DOHH2 (cell line): Measurements from ENCODE around the gene LRP10.

Experiments
- EZH2phosphoT487 ChIP-seq: fragments of 200-600 bp; sonication (generic); IDR thresholded peaks from 2 replicates; pipeline ENCODE4 v1.6.1; 2017; ENCODE audit warnings: borderline replicate concordance, mild to moderate bottlenecking, antibody characterized with exemption, low read length, moderate library complexity, mixed read lengths
- TF ChIP-seq, protein P1 (sequence below): fragments of 200-600 bp; sonication (generic); IDR thresholded peaks from one replicate; pipeline ENCODE4 v1.5.1; 2014; ENCODE audit warnings: antibody characterized with exemption, mild to moderate bottlenecking, low read depth, low read length; ENCODE audit not compliant: poor library complexity, severe bottlenecking

DNA sequence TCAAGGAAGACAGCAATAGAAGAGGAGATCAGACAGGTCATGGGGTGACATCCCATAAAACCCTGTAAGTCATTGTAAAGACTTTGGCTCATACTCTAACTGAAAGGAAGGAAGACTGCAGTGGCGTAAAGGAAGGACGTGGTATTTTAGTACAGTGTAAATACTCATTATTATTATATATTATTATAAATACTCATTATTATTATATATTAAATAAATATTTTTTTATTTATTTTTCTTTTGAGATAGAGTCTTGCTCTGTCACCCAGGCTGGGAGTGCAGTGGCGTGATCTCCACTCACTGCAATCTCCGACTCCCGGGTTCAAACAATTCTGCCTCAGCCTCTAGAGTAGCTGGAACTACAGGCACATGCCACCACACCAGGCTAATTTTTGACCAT lies 15.1 kb upstream of the LRP10 start:
- TF ChIP-seq, protein P1, sequence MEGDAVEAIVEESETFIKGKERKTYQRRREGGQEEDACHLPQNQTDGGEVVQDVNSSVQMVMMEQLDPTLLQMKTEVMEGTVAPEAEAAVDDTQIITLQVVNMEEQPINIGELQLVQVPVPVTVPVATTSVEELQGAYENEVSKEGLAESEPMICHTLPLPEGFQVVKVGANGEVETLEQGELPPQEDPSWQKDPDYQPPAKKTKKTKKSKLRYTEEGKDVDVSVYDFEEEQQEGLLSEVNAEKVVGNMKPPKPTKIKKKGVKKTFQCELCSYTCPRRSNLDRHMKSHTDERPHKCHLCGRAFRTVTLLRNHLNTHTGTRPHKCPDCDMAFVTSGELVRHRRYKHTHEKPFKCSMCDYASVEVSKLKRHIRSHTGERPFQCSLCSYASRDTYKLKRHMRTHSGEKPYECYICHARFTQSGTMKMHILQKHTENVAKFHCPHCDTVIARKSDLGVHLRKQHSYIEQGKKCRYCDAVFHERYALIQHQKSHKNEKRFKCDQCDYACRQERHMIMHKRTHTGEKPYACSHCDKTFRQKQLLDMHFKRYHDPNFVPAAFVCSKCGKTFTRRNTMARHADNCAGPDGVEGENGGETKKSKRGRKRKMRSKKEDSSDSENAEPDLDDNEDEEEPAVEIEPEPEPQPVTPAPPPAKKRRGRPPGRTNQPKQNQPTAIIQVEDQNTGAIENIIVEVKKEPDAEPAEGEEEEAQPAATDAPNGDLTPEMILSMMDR, result no peak
- no peak for TF ChIP-seq EZH2phosphoT487
